Measurements from ENCODE around the gene BFSP1. TPM values are rescaled to one million over a fixed set of nuclear protein-coding genes. Genes with fewer than 3 reads are reported as not detected.

Gene BFSP1
- total and polyA plus RNA-seq, 2 donors from 2014 or later = 1.3 to 2.1 TPM

GRCh38 chr20:17500826-17501225 lies 30.4 kb downstream of the BFSP1 start:
- no peak overlapping the region for H3K9ac ChIP-seq (ENCODE audit: low read length in 3 of 3)
- DNase-seq (peak in 1 of 5 donors; percentile 6), FAIRE-seq (no peak)
- no peak overlapping the region for H3K4me3 ChIP-seq (ENCODE audit: low read length in 3 of 3)
- intact Hi-C loops (cut with DNase I) = loop anchor here (10.0 kb wide), 1 partner anchor 504 kb away; no protein-coding TSS in a partner anchor
- H3K36me3 ChIP-seq (ENCODE audit: control insufficient read depth in 2 of 3, insufficient read depth in 3 of 3, low read length in 3 of 3) = no peaks in the 10 kb centered on the region
- TF ChIP-seq, protein P1, sequence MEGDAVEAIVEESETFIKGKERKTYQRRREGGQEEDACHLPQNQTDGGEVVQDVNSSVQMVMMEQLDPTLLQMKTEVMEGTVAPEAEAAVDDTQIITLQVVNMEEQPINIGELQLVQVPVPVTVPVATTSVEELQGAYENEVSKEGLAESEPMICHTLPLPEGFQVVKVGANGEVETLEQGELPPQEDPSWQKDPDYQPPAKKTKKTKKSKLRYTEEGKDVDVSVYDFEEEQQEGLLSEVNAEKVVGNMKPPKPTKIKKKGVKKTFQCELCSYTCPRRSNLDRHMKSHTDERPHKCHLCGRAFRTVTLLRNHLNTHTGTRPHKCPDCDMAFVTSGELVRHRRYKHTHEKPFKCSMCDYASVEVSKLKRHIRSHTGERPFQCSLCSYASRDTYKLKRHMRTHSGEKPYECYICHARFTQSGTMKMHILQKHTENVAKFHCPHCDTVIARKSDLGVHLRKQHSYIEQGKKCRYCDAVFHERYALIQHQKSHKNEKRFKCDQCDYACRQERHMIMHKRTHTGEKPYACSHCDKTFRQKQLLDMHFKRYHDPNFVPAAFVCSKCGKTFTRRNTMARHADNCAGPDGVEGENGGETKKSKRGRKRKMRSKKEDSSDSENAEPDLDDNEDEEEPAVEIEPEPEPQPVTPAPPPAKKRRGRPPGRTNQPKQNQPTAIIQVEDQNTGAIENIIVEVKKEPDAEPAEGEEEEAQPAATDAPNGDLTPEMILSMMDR (IDR thresholded peaks at IDR 0.05; ENCODE audit: borderline replicate concordance, extremely low read depth, insufficient read depth) = no peak
- peaks cover 0 to 3% (median 0%) of the 10 kb centered on the region in 3 donors for H3K4me1 ChIP-seq (ENCODE audit: control insufficient read depth in 2 of 3, insufficient read depth in 2 of 3, low read depth in 1 of 3, low read length in 3 of 3)
- no peaks in the 10 kb centered on the region for H3K27me3 ChIP-seq (ENCODE audit: control insufficient read depth, insufficient read depth, low read length)
- H3K9me3 ChIP-seq (ENCODE audit: control insufficient read depth in 2 of 3, insufficient read depth in 1 of 3, low read length in 3 of 3) = no peaks in the 10 kb centered on the region
- no peak overlapping the region for H3K27ac ChIP-seq (ENCODE audit: low read depth in 2 of 2, low read length in 2 of 2)

GRCh38 chr20:17500271-17500670 lies 30.9 kb downstream of the BFSP1 start:
- peak in 1 of 5 donors; percentile 2 for DNase-seq
- H3K4me1 ChIP-seq (ENCODE audit: control insufficient read depth in 2 of 3, insufficient read depth in 2 of 3, low read depth in 1 of 3, low read length in 3 of 3) = peaks cover 0 to 3% (median 0%) of the 10 kb centered on the region in 3 donors
- no peak for FAIRE-seq
- H3K9me3 ChIP-seq (ENCODE audit: control insufficient read depth in 2 of 3, insufficient read depth in 1 of 3, low read length in 3 of 3) = no peaks in the 10 kb centered on the region
- intact Hi-C loops (cut with DNase I) = loop anchor here (10.0 kb wide), 1 partner anchor 505 kb away; no protein-coding TSS in a partner anchor
- no peaks in the 10 kb centered on the region for H3K36me3 ChIP-seq (ENCODE audit: control insufficient read depth in 2 of 3, insufficient read depth in 3 of 3, low read length in 3 of 3)
- H3K27ac ChIP-seq (ENCODE audit: low read depth in 2 of 2, low read length in 2 of 2) = no peak overlapping the region
- H3K9ac ChIP-seq (ENCODE audit: low read length in 3 of 3) = no peak overlapping the region
- H3K27me3 ChIP-seq (ENCODE audit: control insufficient read depth, insufficient read depth, low read length) = no peaks in the 10 kb centered on the region
- TF ChIP-seq, protein P1 (IDR thresholded peaks at IDR 0.05; ENCODE audit: borderline replicate concordance, extremely low read depth, insufficient read depth) = no peak
- no peak overlapping the region for H3K4me3 ChIP-seq (ENCODE audit: low read length in 3 of 3)

GRCh38 chr20:17499041-17499440 lies 32.1 kb downstream of the BFSP1 start:
- Histone ChIP-seq H3K4me3 (ENCODE audit: low read length in 3 of 3) (no peak overlapping the region), H3K27ac (ENCODE audit: low read depth in 2 of 2, low read length in 2 of 2) (no peak overlapping the region), H3K4me1 (ENCODE audit: control insufficient read depth in 2 of 3, insufficient read depth in 2 of 3, low read depth in 1 of 3, low read length in 3 of 3) (no peaks in the 10 kb centered on the region), H3K36me3 (ENCODE audit: control insufficient read depth in 2 of 3, insufficient read depth in 3 of 3, low read length in 3 of 3) (no peaks in the 10 kb centered on the region), H3K27me3 (ENCODE audit: control insufficient read depth, insufficient read depth, low read length) (no peaks in the 10 kb centered on the region), H3K9ac (ENCODE audit: low read length in 3 of 3) (no peak overlapping the region), H3K9me3 (ENCODE audit: control insufficient read depth in 2 of 3, insufficient read depth in 1 of 3, low read length in 3 of 3) (no peaks in the 10 kb centered on the region)
- peak in 3 of 5 donors; percentile 24 to 38 (median 31) for DNase-seq
- intact Hi-C loops (cut with DNase I) = no loop called here
- FAIRE-seq = no peak
- TF ChIP-seq, protein P1 (IDR thresholded peaks at IDR 0.05; ENCODE audit: borderline replicate concordance, extremely low read depth, insufficient read depth) = no peak

- FAIRE-seq (no peak), DNase-seq (peak in 1 of 5 donors; percentile 20)
- intact Hi-C loops (cut with DNase I) = no loop called here
- Histone ChIP-seq H3K9ac (ENCODE audit: low read length in 3 of 3) (no peak overlapping the region), H3K4me3 (ENCODE audit: low read length in 3 of 3) (no peak overlapping the region), H3K27me3 (ENCODE audit: control insufficient read depth, insufficient read depth, low read length) (no peaks in the 10 kb centered on the region), H3K27ac (ENCODE audit: low read depth in 2 of 2, low read length in 2 of 2) (no peak overlapping the region), H3K9me3 (ENCODE audit: control insufficient read depth in 2 of 3, insufficient read depth in 1 of 3, low read length in 3 of 3) (no peaks in the 10 kb centered on the region), H3K36me3 (ENCODE audit: control insufficient read depth in 2 of 3, insufficient read depth in 3 of 3, low read length in 3 of 3) (no peaks in the 10 kb centered on the region), H3K4me1 (ENCODE audit: control insufficient read depth in 2 of 3, insufficient read depth in 2 of 3, low read depth in 1 of 3, low read length in 3 of 3) (no peaks in the 10 kb centered on the region)
- TF ChIP-seq, protein P1 (IDR thresholded peaks at IDR 0.05; ENCODE audit: borderline replicate concordance, extremely low read depth, insufficient read depth) = no peak
Observed at GRCh38 chr20:17498641-17499040, 32.5 kb downstream of the BFSP1 start.

All from kidney (tissue), 14 donors.